GM21619 (cell line): ENCODE results near the gene CIART.
"Not testable (repeated sequence)": the region's sequence is repeated elsewhere in the genome, so short reads cannot be mapped to it uniquely, and the experiment has no call there.

ENCODE experiments used
- ATAC-seq: cut with Tn5 transposase; IDR thresholded peaks from one replicate; pipeline ENCODE4 v1.9.1; 2021; ENCODE audit not compliant: unreplicated experiment

CIART gene

GRCh38 chr1:150281758-150282557, at the start of gene CIART:
CIART (plus strand) TSS chr1:150282554; CDS start chr1:150283268, 714 bp downstream.
- ATAC-seq, result peak; percentile 55

DNA sequence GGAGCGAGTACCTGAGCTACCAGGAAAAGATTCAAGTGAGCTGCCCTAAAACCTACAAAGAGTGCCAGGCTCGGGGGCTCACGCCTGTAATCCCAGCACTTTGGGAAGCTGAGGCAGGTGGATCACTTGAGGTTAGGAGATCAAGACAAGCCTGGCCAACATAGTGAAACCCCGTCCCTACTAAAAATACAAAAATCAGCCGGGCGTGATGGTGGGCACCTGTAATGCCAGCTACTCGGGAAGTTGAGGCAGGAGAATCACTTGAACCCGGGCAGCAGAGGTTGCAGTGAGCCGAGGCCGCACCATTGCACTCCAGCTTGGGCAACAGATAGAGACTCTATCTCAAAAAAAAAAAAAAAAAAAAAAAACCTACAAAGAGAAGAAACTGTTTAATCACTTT, 49.4 kb upstream of the CIART start:
- not testable (repeated sequence) for ATAC-seq

- no peak for ATAC-seq
These were observed 48.7 kb upstream of the CIART start for GRCh38 chr1:150233359-150234308.

GRCh38 chr1:150234309-150234565, 48.1 kb upstream of the CIART start:
- no peak for ATAC-seq

DNA sequence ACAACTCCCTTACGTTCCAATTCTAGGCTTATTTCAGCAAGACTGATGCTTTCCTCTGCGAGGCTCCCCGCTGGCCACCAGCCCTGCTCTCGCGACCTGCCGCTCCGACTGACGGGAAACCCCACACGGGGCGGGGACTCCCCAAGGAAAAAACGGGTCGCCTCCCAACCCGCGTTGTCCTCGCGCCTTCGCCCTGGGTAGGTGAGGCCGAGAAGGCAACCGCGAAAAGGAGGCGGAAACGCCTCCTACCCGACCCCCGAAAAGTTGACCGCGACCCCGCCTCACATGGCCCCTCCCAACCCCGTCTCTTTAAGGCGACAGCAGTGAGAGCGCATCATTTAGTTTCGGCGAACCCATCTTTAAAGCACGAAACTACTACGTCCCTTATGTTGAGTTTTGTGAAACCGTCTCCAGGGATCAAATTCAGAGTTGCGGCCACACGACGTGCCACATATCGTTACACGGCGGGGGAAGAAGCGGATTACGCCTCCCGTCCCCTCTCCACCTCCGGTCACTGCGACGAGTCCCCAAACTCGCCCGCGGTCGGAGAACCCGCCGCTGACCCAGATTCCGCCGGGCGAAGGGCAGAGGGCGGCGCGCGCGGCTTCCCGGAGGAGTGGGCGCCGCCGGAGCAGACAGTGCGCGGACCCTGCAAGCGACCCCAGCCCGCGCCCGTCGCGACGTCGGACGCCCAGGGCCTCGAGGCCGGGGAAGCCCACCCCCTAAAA, 47.6 kb upstream of the CIART start:
- ATAC-seq, result peak; percentile 46

DNA sequence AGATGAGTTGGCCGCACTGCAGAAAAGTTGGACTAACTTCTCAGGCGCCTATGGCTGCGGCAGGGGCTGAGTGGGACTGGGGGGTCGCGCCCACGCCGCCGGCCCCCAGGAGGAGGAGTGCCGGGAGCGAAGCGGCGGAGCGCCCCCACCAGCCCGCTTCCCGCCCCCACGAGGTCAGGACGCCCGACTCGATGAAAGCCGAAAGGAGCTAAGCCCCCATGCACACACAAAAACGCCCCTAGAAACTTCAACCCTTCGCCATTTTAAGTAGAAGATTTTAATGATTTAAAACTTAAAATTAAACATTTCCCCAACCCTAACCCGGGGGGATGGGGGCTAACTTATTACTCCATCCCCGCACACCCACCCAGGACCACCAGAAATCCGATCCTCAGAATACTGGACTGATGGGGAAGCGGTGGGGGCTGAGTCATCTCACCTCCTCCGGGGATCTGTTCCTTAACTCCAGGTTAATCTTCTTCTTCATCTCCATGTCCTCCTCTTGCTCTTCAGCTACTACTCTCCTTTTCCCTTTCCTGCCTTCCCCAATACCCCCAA, 47.0 kb upstream of the CIART start:
- ATAC-seq, result no peak

- ATAC-seq, result peak; percentile 70
These were observed 46.3 kb upstream of the CIART start, which contains the start of gene ANP32E for GRCh38 chr1:150235852-150236613. ANP32E (minus strand) TSS chr1:150236112; CDS start chr1:150235786, 326 bp downstream.

DNA sequence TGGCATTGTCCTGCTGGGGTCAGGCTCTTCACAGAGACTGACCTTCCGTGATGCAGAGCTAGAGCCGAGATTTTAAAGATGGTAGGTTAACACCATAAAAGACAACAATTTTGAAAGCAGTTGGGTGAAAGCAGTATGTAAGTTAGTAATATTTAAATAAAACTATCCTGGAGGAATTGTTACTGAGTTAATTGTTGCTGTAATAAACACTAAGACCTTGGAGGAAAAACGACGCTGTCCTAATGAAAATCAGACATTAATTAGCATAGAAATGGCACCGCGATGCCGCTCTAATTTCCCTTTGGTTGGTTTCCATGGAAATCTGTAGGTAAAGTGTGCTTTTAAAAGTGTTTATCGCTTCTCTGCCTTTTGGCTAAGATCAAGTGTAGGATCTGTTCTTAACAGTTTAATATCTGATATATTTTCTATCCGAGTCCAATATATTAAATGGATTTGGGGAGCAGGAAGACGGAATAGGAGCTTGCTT, 45.7 kb upstream of the CIART start:
- no peak for ATAC-seq

- not testable (repeated sequence) for ATAC-seq
These were observed 45.2 kb upstream of the CIART start for GRCh38 chr1:150237176-150237575.

DNA sequence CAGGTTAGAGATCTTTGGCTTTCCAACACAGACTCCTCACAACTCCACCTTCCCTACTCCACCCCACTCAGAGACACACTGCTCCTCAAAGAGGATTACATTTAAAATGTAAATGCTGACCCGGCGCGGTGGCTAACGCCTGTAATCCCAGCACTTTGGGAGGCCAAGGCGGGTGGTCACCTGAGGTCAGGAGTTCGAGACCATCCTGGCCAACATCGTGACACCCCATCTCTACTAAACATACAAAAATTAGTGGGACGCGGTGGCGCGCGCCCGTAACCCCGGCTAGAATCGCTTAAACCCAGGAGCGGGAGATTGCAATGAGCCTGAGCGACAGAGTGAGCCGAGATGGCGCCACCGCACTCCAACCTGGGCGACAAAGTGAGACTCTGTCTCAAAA, 44.6 kb upstream of the CIART start:
- no peak for ATAC-seq

GRCh38 chr1:150243003-150243402, 39.4 kb upstream of the CIART start:
- no peak for ATAC-seq

- ATAC-seq, result no peak
These were observed 32.4 kb upstream of the CIART start for GRCh38 chr1:150249936-150250335.

DNA sequence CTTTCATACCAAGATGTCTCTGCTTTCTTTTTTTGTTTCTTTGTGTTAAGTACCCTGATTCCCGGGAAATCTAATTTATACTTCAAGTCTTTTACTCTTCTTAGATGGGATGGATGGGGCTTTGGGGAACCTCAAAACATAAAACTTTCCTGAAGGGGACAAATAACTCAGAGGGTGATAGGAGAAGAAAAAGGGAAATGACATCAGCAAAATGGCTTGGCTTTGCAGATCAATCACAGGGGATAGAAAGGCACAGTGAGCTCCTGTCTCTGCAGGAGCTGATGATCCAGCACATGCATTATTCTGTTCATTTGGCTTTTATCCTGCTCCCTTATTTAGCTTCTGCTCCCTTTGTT, 26.2 kb upstream of the CIART start:
- ATAC-seq, result no peak

DNA sequence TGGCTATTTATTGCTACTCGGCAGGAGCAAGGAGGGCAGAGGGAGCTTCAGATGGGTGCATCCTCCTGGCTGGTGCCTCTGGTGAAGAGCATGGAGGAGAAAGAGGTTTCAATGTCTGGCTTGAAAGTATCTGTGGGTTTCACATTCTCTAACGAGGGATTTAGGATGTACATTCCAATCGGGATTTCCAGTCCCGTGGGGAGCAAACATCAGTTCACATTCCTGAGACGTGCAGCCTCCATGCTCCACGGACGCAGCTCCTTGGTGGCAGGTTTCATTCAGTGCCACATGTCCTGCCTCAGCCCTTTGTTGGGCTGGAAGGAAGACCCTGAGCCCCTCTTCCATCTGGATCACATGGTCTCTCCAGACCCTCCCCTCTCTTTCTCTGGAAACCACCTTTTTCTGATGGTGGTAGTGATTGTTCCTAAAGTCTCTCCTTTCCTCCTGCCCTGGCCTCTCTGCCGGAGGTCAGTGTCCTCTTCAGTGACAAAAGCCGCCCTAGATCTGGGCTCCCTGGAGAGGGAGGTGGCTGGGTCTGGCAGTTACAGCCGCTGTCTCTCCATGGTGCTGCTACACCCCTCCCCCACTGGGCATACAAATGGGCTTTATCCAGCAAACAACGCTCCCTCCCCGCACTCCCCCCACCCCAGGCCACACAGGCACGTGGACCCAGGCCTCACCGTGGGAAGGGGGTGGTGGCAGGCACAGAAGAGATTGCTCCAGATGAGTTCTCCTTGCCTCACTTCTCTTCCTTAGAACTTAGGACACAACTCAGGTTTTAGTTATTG, 25.6 kb upstream of the CIART start:
- ATAC-seq, result no peak

DNA sequence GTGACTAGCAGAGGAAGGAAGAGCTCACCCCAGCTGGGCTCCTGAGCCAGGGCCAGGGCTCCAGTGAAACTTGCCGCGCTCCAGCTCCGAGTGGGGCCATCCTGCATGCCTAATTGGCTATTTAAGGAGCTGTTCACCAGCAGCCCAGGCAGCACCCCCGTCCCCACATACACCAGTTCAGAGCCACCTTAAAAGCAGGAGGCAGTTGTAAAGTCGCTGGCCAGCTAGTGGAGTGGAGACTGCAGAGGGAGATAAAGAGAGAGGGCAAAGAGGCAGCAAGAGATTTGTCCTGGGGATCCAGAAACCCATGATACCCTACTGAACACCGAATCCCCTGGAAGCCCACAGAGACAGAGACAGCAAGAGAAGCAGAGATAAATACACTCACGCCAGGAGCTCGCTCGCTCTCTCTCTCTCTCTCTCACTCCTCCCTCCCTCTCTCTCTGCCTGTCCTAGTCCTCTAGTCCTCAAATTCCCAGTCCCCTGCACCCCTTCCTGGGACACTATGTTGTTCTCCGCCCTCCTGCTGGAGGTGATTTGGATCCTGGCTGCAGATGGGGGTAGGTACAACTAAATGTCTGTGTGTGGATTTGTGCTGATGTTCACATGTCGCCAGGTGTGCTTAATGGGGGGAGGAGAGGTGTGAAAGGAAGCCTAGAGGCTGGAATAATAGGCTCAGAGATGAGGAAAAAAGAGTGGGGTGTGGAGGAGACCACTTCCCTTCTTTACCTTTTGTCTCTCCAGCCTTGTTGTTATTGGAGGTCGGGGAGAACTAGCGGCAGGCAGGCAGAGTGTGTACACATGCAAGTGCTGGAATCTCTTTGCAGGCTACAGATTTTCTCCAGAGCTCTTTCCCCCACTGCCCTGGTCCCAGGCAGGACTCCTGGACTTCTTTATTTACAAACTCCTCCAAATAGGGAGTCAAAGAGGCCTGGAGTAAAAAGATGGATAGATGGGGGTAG, 24.4 kb upstream of the CIART start, which contains the start of gene CA14:
TSS of gene CA14 (plus strand) at position 151 of the 962 bp plus-strand sequence. CDS start at position 506, 355 bp downstream.
- ATAC-seq, result no peak

GRCh38 chr1:150259217-150259616, 23.1 kb upstream of the CIART start:
- no peak for ATAC-seq

DNA sequence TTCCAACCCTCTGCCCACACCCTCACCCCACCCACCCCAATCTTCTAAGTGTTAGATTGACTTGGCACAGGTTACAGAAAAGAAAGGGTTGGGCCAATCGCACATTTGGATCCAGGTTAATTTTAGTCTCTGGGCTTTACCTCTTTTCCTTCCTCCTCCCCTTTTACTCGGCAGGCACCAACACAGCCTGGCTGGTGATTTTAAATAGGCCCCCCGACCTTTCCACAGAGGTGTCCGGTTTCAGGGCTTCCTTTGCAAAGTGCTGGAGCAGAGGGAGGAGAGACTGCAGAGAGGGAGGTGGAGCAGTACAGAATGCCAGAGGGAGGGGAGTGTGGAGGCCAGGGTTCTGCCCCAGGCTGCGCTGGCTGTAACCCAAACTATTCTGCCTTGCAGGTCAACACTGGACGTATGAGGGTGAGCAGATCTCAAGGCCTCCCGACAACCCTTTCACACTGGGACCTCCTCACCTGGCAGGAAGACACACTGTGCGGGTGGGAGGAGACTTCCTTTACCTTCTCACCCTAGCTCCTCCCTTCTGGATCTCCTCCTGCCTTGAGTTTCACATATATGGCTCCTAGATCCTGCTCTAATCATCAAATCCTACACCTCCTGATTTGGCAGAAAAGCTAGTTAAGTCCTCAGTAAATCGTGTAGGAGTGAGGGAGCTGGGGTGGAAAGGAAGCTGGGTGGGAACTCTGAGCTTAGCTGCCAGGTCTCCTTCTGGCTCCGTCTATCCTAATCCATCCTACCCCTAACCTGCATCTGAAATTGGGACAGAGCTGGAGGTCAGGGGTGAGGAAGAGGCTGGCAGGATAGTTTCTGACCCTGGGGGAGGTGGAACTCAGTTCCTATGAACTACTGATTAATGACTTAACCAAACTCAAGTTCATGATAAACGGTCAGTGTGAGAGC, 22.3 kb upstream of the CIART start:
- ATAC-seq, result no peak
